HepG2 (cell line): ENCODE data around the gene EFCAB8. TPM values are rescaled to one million over a fixed set of nuclear protein-coding genes. Genes with fewer than 3 reads are reported as not detected.

Experiments
- ATAC-seq: fragments of 200-7000 bp; cut with Tn5 transposase; 3 replicates; pipeline ENCODE4 v1.9.1; 2020; ENCODE audit warnings: mild to moderate bottlenecking, moderate library complexity
- BruUV-seq: library from RNA; stranded (reverse); fragments of 400-500 nt; replicated peaks from 2 replicates; lab custom pipeline; 2021; lab: Mats Ljungman, UMichigan
- CTCF ChIA-PET: fragments of 300-600 bp; formaldehyde crosslinking; extraction: SDS; loops from one replicate; lab custom pipeline; 2021; ENCODE audit warnings: low total read pairs, inconsistent platforms, low intra/inter-chr PET ratio; lab: Yijun Ruan, JAX
- POLR2A ChIA-PET: fragments of 350-600 bp; sonication (Branson Sonifier 250); formaldehyde crosslinking; loops from one replicate; lab custom pipeline; 2020; ENCODE audit warnings: antibody characterized with exemption, inconsistent platforms; lab: Yijun Ruan, JAX
- DNase-seq: peaks from one replicate; pipeline ENCODE4 v3.0.0-alpha.2; 2015; ENCODE audit warnings: low spot score
- FAIRE-seq: peaks from 3 replicates; lab custom pipeline; 2011; peaks lifted over from hg19 to GRCh38; lab: Jason Lieb, UNC
- H2AFZ ChIP-seq: one replicate; pipeline ENCODE4 v1.6.1; 2011; ENCODE audit warnings: low read length, inconsistent platforms
- H3K27ac ChIP-seq: fragments of 300-600 bp; 3 replicates; pipeline ENCODE4 v1.8.0; 2011; ENCODE audit warnings: mixed run types, mild to moderate bottlenecking, mixed read lengths, low read length, inconsistent platforms; ENCODE audit not compliant: insufficient read depth; ENCODE audit errors: extremely low read length
- H3K27me3 ChIP-seq, 2 experiments: fragments of 200-600 bp in 1 of 2; 2 replicates in 1 of 2; 3 replicates in 1 of 2; pipeline versions ENCODE4 v1.6.0 to v1.8.0; 2011; ENCODE audit warnings: low read length in 2 of 2, mild to moderate bottlenecking in 2 of 2, moderate library complexity in 2 of 2, inconsistent platforms in 1 of 2; ENCODE audit not compliant: insufficient read depth in 2 of 2, control insufficient read depth in 1 of 2
- H3K36me3 ChIP-seq, 2 experiments: fragments of 200-600 bp in 1 of 2; replicated peaks in 1 of 2; 2 replicates in 1 of 2; 3 replicates in 1 of 2; pipeline versions ENCODE4 v1.5.1 to v1.8.0; 2011; ENCODE audit warnings: low read length in 2 of 2, inconsistent platforms in 1 of 2; ENCODE audit not compliant: insufficient read depth in 2 of 2, control insufficient read depth in 1 of 2
- H3K4me1 ChIP-seq: 2 replicates; pipeline ENCODE4 v1.5.1; 2012; ENCODE audit warnings: low read length, inconsistent platforms; ENCODE audit not compliant: insufficient read depth
- H3K4me2 ChIP-seq: 2 replicates; pipeline ENCODE4 v1.6.0; 2011; ENCODE audit warnings: low read depth, low read length, inconsistent platforms
- H3K4me3 ChIP-seq, 3 experiments: fragments of 200-600 bp in 1 of 3; sonication (generic), shearing (Covaris generic) in 1 of 3; replicated peaks in 1 of 3; 2 replicates each; pipeline ENCODE4 v1.5.1; 2011 to 2016; ENCODE audit warnings: low read length in 3 of 3, inconsistent platforms in 2 of 3, low read depth in 2 of 3, mild to moderate bottlenecking in 2 of 3, control low read depth in 1 of 3, mixed read lengths in 1 of 3; ENCODE audit not compliant: insufficient read depth in 1 of 3
- H3K79me2 ChIP-seq: one replicate; pipeline ENCODE4 v1.6.1; 2011; ENCODE audit warnings: low read length, inconsistent platforms; ENCODE audit not compliant: insufficient read depth
- H3K9ac ChIP-seq: 2 replicates; pipeline ENCODE4 v1.6.0; 2011; ENCODE audit warnings: mild to moderate bottlenecking, low read depth, low read length, inconsistent platforms; ENCODE audit not compliant: insufficient read depth
- H3K9me3 ChIP-seq: 2 replicates; pipeline ENCODE4 v1.5.1; 2012; ENCODE audit warnings: mild to moderate bottlenecking, low read length
- H4K20me1 ChIP-seq: 2 replicates; pipeline ENCODE4 v1.6.0; 2011; ENCODE audit warnings: inconsistent platforms, mild to moderate bottlenecking, low read length, moderate library complexity; ENCODE audit not compliant: insufficient read depth
- NFAT5 ChIP-seq: sonication (generic); formaldehyde crosslinking; IDR thresholded peaks from 2 replicates; pipeline ENCODE4 v1.4.0; 2020; ENCODE audit warnings: missing genetic modification reagents
- PATZ1 ChIP-seq: sonication (generic); formaldehyde crosslinking; IDR thresholded peaks from 2 replicates; pipeline ENCODE4 v1.4.0; 2020; ENCODE audit warnings: missing genetic modification reagents
- PRDM15 ChIP-seq: sonication (generic); formaldehyde crosslinking; IDR thresholded peaks from 2 replicates; pipeline ENCODE4 v1.4.0; 2020; ENCODE audit warnings: missing genetic modification reagents
- SMAD3 ChIP-seq: sonication (generic); formaldehyde crosslinking; IDR thresholded peaks from 2 replicates; pipeline ENCODE4 v1.4.0; 2020; ENCODE audit warnings: missing genetic modification reagents
- TARDBP ChIP-seq: sonication (generic); formaldehyde crosslinking; IDR thresholded peaks from 2 replicates; pipeline ENCODE4 v1.8.0; 2022; ENCODE audit warnings: mild to moderate bottlenecking, missing genetic modification reagents
- TRAFD1 ChIP-seq: sonication (generic); formaldehyde crosslinking; IDR thresholded peaks from 2 replicates; pipeline ENCODE4 v1.5.1; 2020; ENCODE audit warnings: missing genetic modification reagents, mild to moderate bottlenecking, borderline replicate concordance
- YEATS4 ChIP-seq: sonication (generic); formaldehyde crosslinking; IDR thresholded peaks from 2 replicates; pipeline ENCODE4 v1.4.0; 2020; ENCODE audit warnings: missing genetic modification reagents, borderline replicate concordance
- WGBS: methylation state at CpG from one replicate; pipeline ENCODE4 v1.1.6; 2017; ENCODE audit warnings: low lambda C conversion rate; 5-methylcytosine and 5-hydroxymethylcytosine counted together
- in situ Hi-C: cut with HindIII; loops from 2 replicates; pipeline ENCODE4 v1.10.0; 2017; ENCODE audit warnings: low pct_unique_long_range_greater_than_20kb; ENCODE audit not compliant: extremely low pct_ligation_motif_present
- intact Hi-C: fragments of 100-400 bp; cut with micrococcal nuclease; formaldehyde crosslinking; loops from one replicate; pipeline ENCODE4 v1.10.0; 2022; ENCODE audit not compliant: unreplicated experiment
- polyA plus RNA-seq, 8 experiments: library from polyadenylated mRNA; depleted of rRNA in 3 of 8; stranded (reverse) in 7 of 8; unstranded in 1 of 8; fragments of >200 nt; fragmentation: Illumina TruSeq in 4 of 8; extraction: Trizol in 4 of 8; gene quantifications; 2 replicates each; pipeline versions ENCODE4 v1.2.1 to v1.2.3, GENCODE V29; 2011 to 2016; ENCODE audit warnings: low read depth in 4 of 8, missing spikeins in 1 of 8, mixed read lengths in 1 of 8; ENCODE audit not compliant: insufficient read depth in 1 of 8
- total RNA-seq, 5 experiments: library from RNA; depleted of rRNA; stranded (reverse); fragments of >200 nt; fragmentation: Illumina TruSeq; extraction: Trizol; gene quantifications; 2 replicates each; pipeline ENCODE4 v1.2.3, GENCODE V29; 2016; ENCODE audit warnings: low read depth in 1 of 5

The EFCAB8 gene
- total and polyA plus RNA-seq, 2 of the 13 experiments (the other 11 are each of a cell fraction or from before 2014, with no cell fraction given) = 0.15 to 0.22 TPM

GRCh38 chr20:33010133-33010504, 151.4 kb downstream of the EFCAB8 start (continued):
- 0 out of 2 replicates have a peak, but pooled peaks have one; percentile 1 for TF ChIP-seq NFAT5 (CRISPR knock-in tag)
- TF ChIP-seq TRAFD1 (CRISPR knock-in tag) = peak; percentile 4; the same call in 1 of the 2 replicates
- TF ChIP-seq, all 625 proteins: peak for 11

- Histone ChIP-seq H3K4me1 (peaks cover 74% of the 10 kb centered on the region), H3K36me3 (peaks cover 37 to 57% of the 10 kb centered on the region in 2 experiments), H2AFZ (no peak overlapping the region), H3K27ac (peak overlapping the region; percentile 90), H3K9me3 (no peaks in the 10 kb centered on the region), H3K9ac (peak overlapping the region; percentile 87; the same call in 1 of the 2 replicates), H3K4me3 (peak overlapping the region in 1 of 3 experiments; percentile 79; a peak in 3 of 6 replicates), H3K27me3 (no peaks in the 10 kb centered on the region; a peak in 1 of 5 replicates), H3K4me2 (peak overlapping the region; percentile 91), H3K79me2 (peaks cover 37% of the 10 kb centered on the region), H4K20me1 (no peaks in the 10 kb centered on the region)
- FAIRE-seq (no peak), ATAC-seq (no peak), DNase-seq (no peak)
- in situ Hi-C loops = no loop called here
- CTCF ChIA-PET = no interaction called here
- POLR2A ChIA-PET = no interaction called here
- 95% methylated on average over 8 of the region's 8 CpGs for WGBS
- intact Hi-C loops = no loop called here
- no TSS peak for BruUV-seq
- TF ChIP-seq TARDBP (CRISPR knock-in tag) (no peak; the same call in 1 of the 2 replicates), PATZ1 (no peak), PRDM15 (CRISPR knock-in tag) (no peak), YEATS4 (no peak), SMAD3 (CRISPR knock-in tag) (no peak)
These were observed 152.1 kb downstream of the EFCAB8 start for GRCh38 chr20:33010674-33011449.
